Activated T-helper 1 cell treated with Interleukin-2 at 50 U/mL for 16 hours (primary cell): ENCODE data around the gene ELFN2.

ENCODE experiments used
- DNase-seq: peaks from one replicate; pipeline ENCODE4 v3.0.0-alpha.2; 2020; ENCODE audit warnings: low read depth

Gene ELFN2

GRCh38 chr22:37454857-37455686, 27.8 kb upstream of the ELFN2 start:
- DNase-seq, result no peak

- no peak for DNase-seq
Measured at GRCh38 chr22:37453696-37454095, 26.4 kb upstream of the ELFN2 start.

- DNase-seq, result no peak
Measured at GRCh38 chr22:37451218-37451617, 23.9 kb upstream of the ELFN2 start.

- DNase-seq, result no peak
Measured at GRCh38 chr22:37449331-37450001, 22.2 kb upstream of the ELFN2 start.

GRCh38 chr22:37448516-37449127, 21.3 kb upstream of the ELFN2 start:
- DNase-seq, result no peak

GRCh38 chr22:37445501-37445900, 18.2 kb upstream of the ELFN2 start:
- no peak for DNase-seq

DNA sequence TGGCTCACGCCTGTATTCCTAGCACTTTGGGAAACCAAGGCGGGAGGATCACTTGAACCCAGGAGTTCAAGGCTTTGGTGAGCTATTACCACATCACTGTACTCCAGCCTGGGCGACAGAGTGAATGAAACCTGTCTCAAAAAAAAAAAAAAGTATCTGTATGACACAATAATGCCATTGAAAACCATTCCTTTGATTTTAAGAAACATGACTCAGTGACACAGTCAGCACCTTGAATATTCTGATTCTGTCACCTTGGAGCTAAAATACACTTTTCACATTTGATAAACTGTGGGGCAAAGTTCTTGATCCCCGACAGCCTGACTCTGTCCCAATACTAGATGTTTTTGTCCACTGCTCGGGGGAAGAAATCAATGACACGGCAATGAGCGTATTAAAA, 16.7 kb upstream of the ELFN2 start:
- DNase-seq, result no peak

- DNase-seq, result no peak
Measured at GRCh38 chr22:37443086-37443485, 15.8 kb upstream of the ELFN2 start.

DNA sequence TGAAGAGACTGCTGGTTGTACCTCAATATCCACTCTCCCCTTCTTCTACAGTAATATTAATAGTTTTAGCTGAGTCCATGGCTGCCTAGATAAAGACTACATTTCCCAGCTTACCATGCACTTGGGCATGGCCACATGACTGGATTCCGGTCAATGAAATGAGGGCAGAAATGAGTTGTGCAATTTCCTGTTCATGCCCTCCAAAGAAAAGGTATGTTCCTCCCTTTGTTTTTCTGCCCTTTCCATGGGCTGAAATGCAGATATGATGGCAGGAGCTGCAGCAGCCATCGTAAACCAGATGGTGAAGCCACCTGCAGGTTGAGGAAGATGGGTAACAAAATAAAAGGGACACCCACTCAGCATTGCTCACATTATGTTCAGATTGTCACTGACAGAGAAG, 15.3 kb upstream of the ELFN2 start:
- no peak for DNase-seq

GRCh38 chr22:37442135-37442534, 14.9 kb upstream of the ELFN2 start:
- DNase-seq, result no peak

GRCh38 chr22:37440875-37441274, 13.6 kb upstream of the ELFN2 start:
- no peak for DNase-seq

GRCh38 chr22:37439347-37439746, 12.1 kb upstream of the ELFN2 start:
- DNase-seq, result no peak

GRCh38 chr22:37435970-37436603, 8.8 kb upstream of the ELFN2 start:
- DNase-seq, result no peak

GRCh38 chr22:37433786-37434185, 6.5 kb upstream of the ELFN2 start:
- no peak for DNase-seq

DNA sequence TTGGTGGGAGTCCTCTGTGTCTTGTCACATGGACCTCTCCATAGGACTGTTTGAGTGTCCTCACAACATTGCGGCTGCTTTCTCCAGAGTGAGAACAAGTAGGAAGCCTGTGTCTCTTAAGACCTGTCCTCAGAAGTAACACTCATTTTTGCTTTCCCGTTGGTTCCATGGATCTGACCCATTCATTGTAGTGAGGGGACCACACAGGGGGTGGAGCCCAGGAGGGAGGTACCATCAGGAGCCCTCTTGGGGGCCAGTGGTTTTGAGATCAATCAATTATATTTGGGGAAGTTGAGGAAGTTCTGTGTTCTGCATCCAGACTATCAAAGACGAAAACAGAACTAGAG, 5.4 kb upstream of the ELFN2 start:
- no peak for DNase-seq

DNA sequence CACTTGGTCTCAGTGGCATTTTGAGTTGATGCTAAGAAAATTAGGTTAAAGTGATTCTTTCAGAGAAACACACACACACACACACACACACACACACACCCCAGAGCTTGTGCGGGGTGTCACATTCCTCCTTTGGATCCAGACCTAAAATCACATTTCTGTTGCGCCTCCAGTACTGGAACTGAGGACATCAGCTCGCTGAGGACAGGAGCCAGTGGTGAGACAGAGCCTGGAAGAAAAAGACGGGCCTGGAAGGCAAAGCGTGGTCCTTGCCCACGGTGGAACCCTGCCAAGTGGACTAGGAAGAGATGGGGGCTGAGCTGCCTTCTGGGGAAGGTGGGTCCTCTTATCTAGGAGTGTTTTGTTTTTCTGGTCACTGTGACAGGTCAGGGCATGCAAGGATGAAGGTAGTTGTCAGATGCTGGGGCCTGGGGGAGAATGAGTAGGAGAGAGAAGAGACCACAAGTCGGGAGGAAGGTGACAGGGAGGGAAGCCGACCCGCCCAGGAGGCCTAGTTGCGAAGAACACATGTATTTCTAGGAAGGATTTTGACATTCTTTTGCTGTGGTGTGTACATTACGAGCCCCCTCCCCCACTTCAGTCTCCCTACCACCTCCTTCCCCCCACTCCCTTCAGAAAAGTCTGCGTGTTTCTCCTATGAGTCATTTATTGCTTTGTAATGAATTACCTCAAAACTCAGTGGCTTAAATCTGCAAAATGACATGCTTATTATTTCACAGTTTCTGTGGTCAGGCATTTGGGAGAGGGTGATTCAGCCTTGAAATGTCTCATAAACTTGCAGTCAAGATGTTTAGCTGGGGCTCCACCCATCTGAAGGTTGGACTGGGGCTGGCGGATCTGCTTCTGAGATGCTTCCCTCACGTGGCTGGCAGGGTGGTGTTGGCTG, 4.8 kb upstream of the ELFN2 start:
- no peak for DNase-seq

DNA sequence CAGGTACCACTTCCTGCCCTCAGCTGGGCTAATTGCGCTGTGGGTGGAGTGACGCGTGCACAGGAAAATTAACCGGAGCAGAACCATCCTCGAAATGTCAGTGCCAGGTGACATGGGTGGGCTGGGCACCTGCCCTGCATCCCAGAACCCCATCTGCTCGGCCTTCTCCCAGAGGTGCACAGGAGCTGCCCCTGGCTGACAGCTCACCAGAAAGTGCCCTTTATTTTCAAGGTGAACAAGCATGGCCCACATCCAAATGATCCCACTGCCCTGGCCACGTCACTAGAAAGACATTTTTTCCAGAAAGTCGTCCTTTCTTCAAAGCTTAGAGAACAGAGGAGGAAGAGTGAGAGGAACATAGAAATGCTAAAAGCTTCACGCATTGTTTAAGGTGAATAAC, 4.1 kb upstream of the ELFN2 start:
- no peak for DNase-seq

GRCh38 chr22:37430941-37431340, 3.7 kb upstream of the ELFN2 start:
- DNase-seq, result no peak

- DNase-seq, result peak; percentile 17
Measured at GRCh38 chr22:37428649-37429586, 1.6 kb upstream of the ELFN2 start.
